K562 (cell line): ENCODE data around the gene IGF1R. TPM values are rescaled to one million over a fixed set of nuclear protein-coding genes. Genes with fewer than 3 reads are reported as not detected.

ENCODE experiments used
- ATAC-seq: fragments of 200-7000 bp; cut with Tn5 transposase; 3 replicates; pipeline ENCODE4 v1.9.1; 2020; ENCODE audit warnings: moderate library complexity
- BruUV-seq: library from RNA; stranded (reverse); fragments of 400-500 nt; replicated peaks from 2 replicates; lab custom pipeline; 2021; lab: Mats Ljungman, UMichigan
- CTCF ChIA-PET: fragments of 300-600 bp; formaldehyde crosslinking; extraction: SDS; loops from one replicate; lab custom pipeline; 2021; ENCODE audit warnings: low intra/inter-chr PET ratio; lab: Yijun Ruan, JAX
- POLR2A ChIA-PET: fragments of 300-600, 350-650 bp; sonication (Branson Sonifier 250); formaldehyde crosslinking; extraction: SDS; loops from one replicate; lab custom pipeline; 2021; ENCODE audit warnings: antibody characterized with exemption, inconsistent platforms; lab: Yijun Ruan, JAX
- DNase-seq, 4 experiments: peaks; one replicate each; pipeline versions ENCODE4 v3.0.0 to v3.0.0-alpha.2; 2011 to 2018; ENCODE audit warnings: low spot score in 3 of 4, mixed read lengths in 3 of 4; ENCODE audit errors: extremely low read depth in 1 of 4
- FAIRE-seq: peaks from 2 replicates; lab custom pipeline; 2011; peaks lifted over from hg19 to GRCh38; lab: Jason Lieb, UNC
- H2AFZ ChIP-seq: 2 replicates; pipeline ENCODE4 v1.6.0; 2011; ENCODE audit warnings: low read depth, low read length, control low read depth, inconsistent platforms
- H3K27ac ChIP-seq: fragments of 200-600 bp; 3 replicates; pipeline ENCODE4 v1.8.0; 2011; ENCODE audit warnings: low read depth, mild to moderate bottlenecking, control low read depth, inconsistent platforms, low read length, moderate library complexity, mixed read lengths; ENCODE audit errors: extremely low read depth
- H3K27me3 ChIP-seq, 2 experiments: fragments of 300-600 bp in 1 of 2; 2 replicates in 1 of 2; 3 replicates in 1 of 2; pipeline versions ENCODE4 v1.6.0 to v1.8.0; 2011; ENCODE audit warnings: inconsistent platforms in 2 of 2, low read length in 2 of 2, mild to moderate bottlenecking in 1 of 2, mixed read lengths in 1 of 2, moderate library complexity in 1 of 2; ENCODE audit not compliant: control insufficient read depth in 2 of 2, insufficient read depth in 2 of 2
- H3K36me3 ChIP-seq: fragments of 300-600 bp; 3 replicates; pipeline ENCODE4 v1.8.0; 2011; ENCODE audit warnings: mild to moderate bottlenecking, low read length, inconsistent platforms; ENCODE audit not compliant: control insufficient read depth, insufficient read depth
- H3K4me1 ChIP-seq, 2 experiments: fragments of 200-600 bp in 1 of 2; replicated peaks in 1 of 2; 2 replicates in 1 of 2; 3 replicates in 1 of 2; pipeline versions ENCODE4 v1.5.1 to v1.8.0; 2011; ENCODE audit warnings: inconsistent platforms in 2 of 2, low read length in 2 of 2, mild to moderate bottlenecking in 1 of 2, mixed read lengths in 1 of 2, moderate library complexity in 1 of 2; ENCODE audit not compliant: control insufficient read depth in 2 of 2, insufficient read depth in 2 of 2
- H3K4me2 ChIP-seq: 2 replicates; pipeline ENCODE4 v1.6.1; 2011; ENCODE audit warnings: low read length, control low read depth, inconsistent platforms, mixed read lengths; ENCODE audit not compliant: insufficient read depth
- H3K4me3 ChIP-seq: fragments of 200-600 bp; sonication (generic), shearing (Covaris generic); 2 replicates; pipeline ENCODE4 v1.5.1; 2016; ENCODE audit warnings: control low read depth, inconsistent platforms
- H3K79me2 ChIP-seq: fragments of 200-600 bp; 3 replicates; pipeline ENCODE4 v1.8.0; 2011; ENCODE audit warnings: low read length, inconsistent platforms; ENCODE audit not compliant: control insufficient read depth, insufficient read depth
- H3K9ac ChIP-seq, 2 experiments: 2 replicates each; pipeline versions ENCODE4 v1.6.0 to v1.6.1; 2011; ENCODE audit warnings: low read depth in 2 of 2, low read length in 2 of 2, control low read depth in 1 of 2, inconsistent platforms in 1 of 2, mild to moderate bottlenecking in 1 of 2, mixed read lengths in 1 of 2; ENCODE audit not compliant: insufficient read depth in 1 of 2
- H3K9me1 ChIP-seq: one replicate; pipeline ENCODE4 v1.6.0; 2011; ENCODE audit warnings: inconsistent platforms, mild to moderate bottlenecking, low read length, moderate library complexity; ENCODE audit not compliant: control insufficient read depth, insufficient read depth
- H3K9me3 ChIP-seq: replicated peaks from 2 replicates; pipeline ENCODE4 v1.5.1; 2011; ENCODE audit warnings: low read depth, low read length, inconsistent platforms; ENCODE audit not compliant: control insufficient read depth, insufficient read depth
- H4K20me1 ChIP-seq: replicated peaks from 2 replicates; pipeline ENCODE4 v1.6.1; 2011; ENCODE audit warnings: low read length, inconsistent platforms, mixed read lengths; ENCODE audit not compliant: control insufficient read depth, insufficient read depth
- ARID1B ChIP-seq: fragments of 450-650 bp; IDR thresholded peaks from 2 replicates; pipeline ENCODE4 v1.6.1; 2016; ENCODE audit warnings: antibody characterized with exemption, mild to moderate bottlenecking, inconsistent platforms
- BRD9 ChIP-seq: fragments of 450-650 bp; IDR thresholded peaks from 2 replicates; pipeline ENCODE4 v1.6.1; 2018; ENCODE audit warnings: low read depth; ENCODE audit not compliant: partially characterized antibody
- E2F1 ChIP-seq: sonication (generic); formaldehyde crosslinking; IDR thresholded peaks from 2 replicates; pipeline ENCODE4 v1.8.1; 2023; ENCODE audit warnings: mild to moderate bottlenecking, missing genetic modification reagents, moderate library complexity
- IFI16 ChIP-seq: fragments of 250-450 bp; sonication (Bioruptor Pico); IDR thresholded peaks from 2 replicates; pipeline ENCODE4 v2.1.2; 2022; ENCODE audit warnings: mild to moderate bottlenecking, inconsistent platforms
- ZNF217 ChIP-seq: sonication (generic); formaldehyde crosslinking; IDR thresholded peaks from 2 replicates; pipeline ENCODE4 v1.8.0; 2022; ENCODE audit warnings: mild to moderate bottlenecking, missing genetic modification reagents
- WGBS: fragments of 100-300 bp; shearing (Covaris generic); methylation state at CpG from one replicate; pipeline ENCODE4 v1.1.6; 2016; ENCODE audit warnings: low coverage, mixed read lengths; ENCODE audit not compliant: insufficient coverage; ENCODE audit errors: missing lambda C conversion rate; 5-methylcytosine and 5-hydroxymethylcytosine counted together
- in situ Hi-C: fragments of 300-500 bp; cut with MboI; formaldehyde crosslinking; loops from 4 replicates; pipeline ENCODE4 v1.15.0; 2018; ENCODE audit warnings: inconsistent platforms, mixed read lengths
- intact Hi-C: fragments of 100-400 bp; cut with micrococcal nuclease; formaldehyde crosslinking; loops from 2 replicates; pipeline ENCODE4 v1.14.2; 2022
- polyA plus RNA-seq, 8 experiments: library from polyadenylated mRNA; depleted of rRNA in 4 of 8; stranded (reverse) in 5 of 8; unstranded in 3 of 8; fragments of >200 nt; fragmentation: Nextera tagmentation in 2 of 8; fragmentation: Illumina TruSeq in 1 of 8; extraction: Ambion mirVana in 2 of 8; extraction: Trizol in 1 of 8; gene quantifications; 2 replicates each; pipeline versions ENCODE4 v1.2.1 to v1.2.3, GENCODE V29; 2011 to 2014; ENCODE audit warnings: inconsistent platforms in 1 of 8, missing spikeins in 1 of 8
- total RNA-seq, 7 experiments: library from RNA; depleted of rRNA in 6 of 7; stranded (reverse); fragments of >200 nt in 6 of 7; fragmentation: Illumina TruSeq in 2 of 7; extraction: Trizol in 2 of 7; gene quantifications; 2 replicates each; pipeline versions ENCODE4 v1.2.1 to v1.2.3, GENCODE V29; 2011 to 2021; ENCODE audit warnings: low replicate concordance in 1 of 7
- TF ChIP-seq, protein P1 (sequence below): sonication (generic); formaldehyde crosslinking; IDR thresholded peaks from 2 replicates; pipeline ENCODE4 v1.8.0; 2022; ENCODE audit warnings: mild to moderate bottlenecking, missing genetic modification reagents, borderline replicate concordance

Gene IGF1R
- total and polyA plus RNA-seq, 9 of the 15 experiments (the other 6 are each of a cell fraction or from before 2014, with no cell fraction given): 0.35 to 8.0 (median 1.6) TPM

- TF ChIP-seq E2F1: no peak
- TF ChIP-seq ARID1B: no peak
- no peak for TF ChIP-seq BRD9
- no peak for TF ChIP-seq IFI16 (CRISPR knock-in tag)
These were observed 301.9 kb downstream of the IGF1R start (continued) for GRCh38 chr15:98950248-98950647.

DNA sequence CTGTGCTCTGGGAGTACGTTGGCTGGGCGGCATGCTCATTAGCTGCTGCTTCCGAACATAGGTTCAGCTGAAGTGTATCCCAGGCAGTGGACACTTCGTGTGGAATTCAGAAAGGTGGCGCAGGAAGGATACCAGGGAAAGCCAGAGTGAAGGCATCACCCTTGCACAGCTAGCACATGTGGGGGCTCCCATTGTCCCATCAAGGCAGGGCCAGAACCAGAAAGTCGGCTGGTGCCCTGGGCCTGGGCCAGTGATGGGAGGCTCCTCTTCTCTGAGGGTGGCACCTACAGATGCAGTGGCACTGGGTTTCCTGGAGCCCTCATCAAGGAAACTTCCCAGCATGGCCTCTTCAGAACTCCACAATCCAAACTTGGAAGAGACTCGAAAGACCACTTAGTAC, 302.7 kb downstream of the IGF1R start:
- Histone ChIP-seq H3K9me1 (no peaks in the 10 kb centered on the region), H3K4me3 (no peak overlapping the region), H3K36me3 (no peaks in the 10 kb centered on the region), H3K79me2 (no peaks in the 10 kb centered on the region)
- FAIRE-seq: no peak
- TF ChIP-seq, protein P1, sequence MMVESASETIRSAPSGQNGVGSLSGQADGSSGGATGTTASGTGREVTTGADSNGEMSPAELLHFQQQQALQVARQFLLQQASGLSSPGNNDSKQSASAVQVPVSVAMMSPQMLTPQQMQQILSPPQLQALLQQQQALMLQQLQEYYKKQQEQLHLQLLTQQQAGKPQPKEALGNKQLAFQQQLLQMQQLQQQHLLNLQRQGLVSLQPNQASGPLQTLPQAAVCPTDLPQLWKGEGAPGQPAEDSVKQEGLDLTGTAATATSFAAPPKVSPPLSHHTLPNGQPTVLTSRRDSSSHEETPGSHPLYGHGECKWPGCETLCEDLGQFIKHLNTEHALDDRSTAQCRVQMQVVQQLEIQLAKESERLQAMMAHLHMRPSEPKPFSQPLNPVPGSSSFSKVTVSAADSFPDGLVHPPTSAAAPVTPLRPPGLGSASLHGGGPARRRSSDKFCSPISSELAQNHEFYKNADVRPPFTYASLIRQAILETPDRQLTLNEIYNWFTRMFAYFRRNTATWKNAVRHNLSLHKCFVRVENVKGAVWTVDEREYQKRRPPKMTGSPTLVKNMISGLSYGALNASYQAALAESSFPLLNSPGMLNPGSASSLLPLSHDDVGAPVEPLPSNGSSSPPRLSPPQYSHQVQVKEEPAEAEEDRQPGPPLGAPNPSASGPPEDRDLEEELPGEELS (CRISPR knock-in tag): no peak
- TF ChIP-seq ZNF217: no peak
- TF ChIP-seq, all 486 proteins: peak for 0
- BruUV-seq: no TSS peak
- Histone ChIP-seq H3K4me1 (peaks cover 0 to 4% of the 10 kb centered on the region in 2 experiments; a peak in 2 of 5 replicates), H3K9me3 (no peaks in the 10 kb centered on the region), H3K27ac (no peak overlapping the region), H2AFZ (no peak overlapping the region), H4K20me1 (no peaks in the 10 kb centered on the region; the same call in 1 of the 2 replicates), H3K4me2 (no peak overlapping the region), H3K27me3 (peaks cover 0 to 51% of the 10 kb centered on the region in 2 experiments; a peak in 4 of 5 replicates), H3K9ac (no peak overlapping the region)
- DNase-seq (no peak), ATAC-seq (no peak)
- in situ Hi-C loops: no loop called here
- CTCF ChIA-PET: no interaction called here
- intact Hi-C loops: no loop called here
- 21% methylated on average over 7 of the region's 7 CpGs for WGBS
- POLR2A ChIA-PET: no interaction called here
